Hepatocyte (in vitro differentiated cells): ENCODE results near the gene ARMC5. TPM values are rescaled to one million over a fixed set of nuclear protein-coding genes. Genes with fewer than 3 reads are reported as not detected.

Experiments used
- DNase-seq: peaks from one replicate; pipeline ENCODE4 v3.0.0-alpha.2; 2016; ENCODE audit warnings: low spot score
- H2AFZ ChIP-seq: fragments of 200-600 bp; sonication (generic); 2 replicates; pipeline ENCODE4 v1.6.0; 2016; ENCODE audit warnings: antibody characterized with exemption, mild to moderate bottlenecking
- H3K27ac ChIP-seq: fragments of 200-600 bp; sonication (generic); 2 replicates; pipeline ENCODE4 v1.5.1; 2016; ENCODE audit warnings: mild to moderate bottlenecking
- H3K27me3 ChIP-seq: fragments of 200-600 bp; sonication (generic); 2 replicates; pipeline ENCODE4 v1.6.1; 2016
- H3K36me3 ChIP-seq: fragments of 200-600 bp; sonication (generic); replicated peaks from 2 replicates; pipeline ENCODE4 v1.5.1; 2016; ENCODE audit warnings: low read depth; ENCODE audit not compliant: insufficient read depth
- H3K4me1 ChIP-seq: fragments of 200-600 bp; sonication (generic); 2 replicates; pipeline ENCODE4 v1.5.1; 2016; ENCODE audit warnings: mild to moderate bottlenecking, moderate library complexity; ENCODE audit not compliant: insufficient read depth
- H3K4me2 ChIP-seq: fragments of 200-600 bp; sonication (generic); 2 replicates; pipeline ENCODE4 v1.6.0; 2016
- H3K4me3 ChIP-seq: fragments of 200-600 bp; sonication (generic); 2 replicates; pipeline ENCODE4 v1.5.1; 2016; ENCODE audit warnings: mild to moderate bottlenecking
- H3K79me2 ChIP-seq: fragments of 200-600 bp; sonication (generic); 2 replicates; pipeline ENCODE4 v1.6.0; 2017; ENCODE audit warnings: mild to moderate bottlenecking
- H3K9me2 ChIP-seq: fragments of 200-600 bp; sonication (generic); replicated peaks from 2 replicates; pipeline ENCODE4 v1.6.0; 2017; ENCODE audit warnings: mild to moderate bottlenecking; ENCODE audit not compliant: insufficient read depth
- H3K9me3 ChIP-seq: fragments of 200-600 bp; sonication (generic); 2 replicates; pipeline ENCODE4 v1.5.1; 2016; ENCODE audit warnings: low read depth, mild to moderate bottlenecking
- H4K20me1 ChIP-seq: fragments of 200-600 bp; sonication (generic); 2 replicates; pipeline ENCODE4 v1.6.0; 2016; ENCODE audit warnings: mild to moderate bottlenecking; ENCODE audit not compliant: insufficient read depth, poor library complexity, severe bottlenecking
- CTCF ChIP-seq: fragments of 200-600 bp; sonication (generic); IDR thresholded peaks from 2 replicates; pipeline ENCODE4 v1.5.1; 2016; ENCODE audit warnings: antibody characterized with exemption, mild to moderate bottlenecking; ENCODE audit not compliant: poor library complexity
- EZH2 ChIP-seq: fragments of 200-600 bp; sonication (generic); IDR thresholded peaks from 2 replicates; pipeline ENCODE4 v1.6.1; 2016; ENCODE audit warnings: antibody characterized with exemption, mild to moderate bottlenecking, borderline replicate concordance
- EZH2phosphoT487 ChIP-seq: fragments of 200-600 bp; sonication (generic); IDR thresholded peaks from one replicate; pipeline ENCODE4 v1.6.1; 2018; ENCODE audit warnings: antibody characterized with exemption, mild to moderate bottlenecking, low read depth, moderate library complexity; ENCODE audit not compliant: unreplicated experiment, severe bottlenecking
- WGBS: methylation state at CpG from one replicate; pipeline ENCODE4 v1.1.6; 2016; ENCODE audit warnings: low lambda C conversion rate; ENCODE audit errors: missing lambda C conversion rate; 5-methylcytosine and 5-hydroxymethylcytosine counted together
- polyA plus RNA-seq: library from polyadenylated mRNA; unstranded; fragments of >200 nt; fragmentation: Nextera tagmentation; extraction: Ambion mirVana; gene quantifications from 2 replicates; pipeline ENCODE4 v1.2.1, GENCODE V29; 2016
- total RNA-seq: library from RNA; depleted of rRNA; stranded (reverse); fragments of >200 nt; gene quantifications from 2 replicates; pipeline ENCODE4 v1.2.3, GENCODE V29; 2014

ARMC5 gene
- total and polyA plus RNA-seq, 2 experiments from 2014 or later, result 12.2 to 19.4 TPM

- peak overlapping the region; percentile 62 for H3K4me3 ChIP-seq
- no peaks in the 10 kb centered on the region for H3K27me3 ChIP-seq
- H3K9me2 ChIP-seq, result no peaks in the 10 kb centered on the region
- H2AFZ ChIP-seq, result peak overlapping the region; percentile 80
- peaks cover 35% of the 10 kb centered on the region for H3K79me2 ChIP-seq
- WGBS, result under 1% methylated on average over 12 of the region's 12 CpGs
- H4K20me1 ChIP-seq, result no peaks in the 10 kb centered on the region
- TF ChIP-seq CTCF, result no peak
- no peak for TF ChIP-seq EZH2
- no peak for TF ChIP-seq EZH2phosphoT487
- no peak for DNase-seq
- H3K36me3 ChIP-seq, result no peaks in the 10 kb centered on the region
- H3K9me3 ChIP-seq, result no peaks in the 10 kb centered on the region
- peak overlapping the region; percentile 95 for H3K27ac ChIP-seq
- peaks cover 22% of the 10 kb centered on the region for H3K4me1 ChIP-seq
- H3K4me2 ChIP-seq, result peak overlapping the region; percentile 77
Observed at GRCh38 chr16:31507617-31507928, 48.3 kb downstream of the ARMC5 start.

DNA sequence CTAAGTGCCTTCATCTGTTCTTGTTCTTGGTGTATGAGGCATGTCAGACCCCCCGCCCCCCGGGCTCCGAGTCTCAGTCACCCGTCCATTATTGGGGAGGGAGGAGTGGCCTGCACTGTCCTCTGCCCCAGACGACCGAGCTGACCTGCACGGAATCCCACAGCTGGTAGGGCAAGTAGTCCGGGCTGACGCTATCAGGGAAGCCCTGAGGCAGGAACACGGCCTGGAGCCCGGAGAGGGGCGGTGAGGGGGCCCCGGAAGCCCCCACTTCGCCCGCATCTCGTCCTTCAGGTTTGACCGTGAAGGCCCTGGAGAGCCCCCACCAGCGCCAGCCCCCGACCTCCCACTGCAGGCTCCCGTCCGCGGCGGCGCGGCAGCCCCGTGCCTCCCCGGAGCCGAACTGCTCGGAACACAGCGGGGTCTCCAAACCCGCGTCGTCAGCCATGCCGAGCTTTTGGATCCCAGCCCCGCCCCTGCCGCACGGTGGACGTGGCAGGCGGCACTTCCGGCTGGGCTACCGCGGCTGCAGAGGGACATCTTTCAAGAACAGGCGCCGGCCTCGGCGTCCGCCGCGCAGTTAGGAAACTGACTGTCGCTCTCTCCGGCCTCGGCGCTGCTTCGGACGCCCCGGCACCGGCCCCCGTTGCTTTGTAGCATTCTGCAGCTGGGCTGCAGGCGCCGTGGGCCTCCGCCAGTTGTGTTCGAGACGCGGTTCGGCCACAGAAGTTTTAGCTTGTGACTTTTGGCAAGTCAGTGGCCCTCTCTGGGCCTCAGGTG, 48.8 kb downstream of the ARMC5 start, which contains the start of gene RUSF1:
RUSF1 (minus strand) TSS at position 463 of the 777 bp plus-strand sequence; CDS start at position 445, 18 bp downstream.
- DNase-seq, result peak; percentile 95
- Histone ChIP-seq H4K20me1 (no peaks in the 10 kb centered on the region), H3K9me2 (no peaks in the 10 kb centered on the region), H3K36me3 (no peaks in the 10 kb centered on the region), H3K27ac (peak within 1 kb of the TSS; percentile 95), H3K9me3 (no peaks in the 10 kb centered on the region), H3K4me2 (peak within 1 kb of the TSS; percentile 77), H2AFZ (peak within 1 kb of the TSS; percentile 80), H3K27me3 (no peaks in the 10 kb centered on the region), H3K4me1 (peaks cover 22% of the 10 kb centered on the region), H3K79me2 (peaks cover 35% of the 10 kb centered on the region), H3K4me3 (peak within 1 kb of the TSS; percentile 62)
- TF ChIP-seq EZH2 (no peak), CTCF (no peak), EZH2phosphoT487 (no peak)
- WGBS, result under 1% methylated on average over 52 of the region's 65 CpGs

DNA sequence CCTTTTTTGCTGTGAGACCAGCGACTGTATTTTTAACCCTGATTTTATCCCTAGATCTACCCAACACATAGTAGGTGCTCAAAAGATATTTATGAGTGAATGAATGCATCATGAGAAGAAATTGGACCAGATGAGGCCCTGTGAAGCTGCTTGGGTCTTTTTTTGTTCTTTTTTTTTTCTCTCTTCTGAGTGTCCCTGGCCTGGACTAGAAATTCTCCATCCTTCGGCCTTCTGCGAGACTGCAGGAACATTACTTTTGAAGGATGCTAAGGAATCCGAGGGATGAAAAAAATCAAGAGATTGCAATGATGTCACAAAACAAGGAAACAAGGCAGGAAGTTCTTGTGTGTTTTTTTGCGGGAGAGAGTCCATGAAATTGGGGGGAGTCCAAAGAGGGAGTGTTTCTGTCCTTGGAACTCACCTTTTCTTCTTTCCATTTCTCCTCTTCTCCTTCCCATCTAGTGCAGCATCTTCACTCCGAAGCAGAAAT, 49.5 kb downstream of the ARMC5 start:
- H3K9me3 ChIP-seq, result no peaks in the 10 kb centered on the region
- H3K4me2 ChIP-seq, result peak overlapping the region; percentile 77
- H3K36me3 ChIP-seq, result no peaks in the 10 kb centered on the region
- H3K9me2 ChIP-seq, result no peaks in the 10 kb centered on the region
- no peak for DNase-seq
- no peaks in the 10 kb centered on the region for H4K20me1 ChIP-seq
- H3K79me2 ChIP-seq, result peaks cover 35% of the 10 kb centered on the region
- H3K27ac ChIP-seq, result peak overlapping the region; percentile 95
- H3K4me1 ChIP-seq, result peaks cover 22% of the 10 kb centered on the region
- no peaks in the 10 kb centered on the region for H3K27me3 ChIP-seq
- no peak for TF ChIP-seq EZH2phosphoT487
- no peak for TF ChIP-seq EZH2
- TF ChIP-seq CTCF, result no peak
- peak overlapping the region; percentile 80 for H2AFZ ChIP-seq
- H3K4me3 ChIP-seq, result peak overlapping the region; percentile 62
- 42% methylated on average over 6 of the region's 6 CpGs for WGBS
